Measurements from ENCODE around the gene CCL17.

DNA sequence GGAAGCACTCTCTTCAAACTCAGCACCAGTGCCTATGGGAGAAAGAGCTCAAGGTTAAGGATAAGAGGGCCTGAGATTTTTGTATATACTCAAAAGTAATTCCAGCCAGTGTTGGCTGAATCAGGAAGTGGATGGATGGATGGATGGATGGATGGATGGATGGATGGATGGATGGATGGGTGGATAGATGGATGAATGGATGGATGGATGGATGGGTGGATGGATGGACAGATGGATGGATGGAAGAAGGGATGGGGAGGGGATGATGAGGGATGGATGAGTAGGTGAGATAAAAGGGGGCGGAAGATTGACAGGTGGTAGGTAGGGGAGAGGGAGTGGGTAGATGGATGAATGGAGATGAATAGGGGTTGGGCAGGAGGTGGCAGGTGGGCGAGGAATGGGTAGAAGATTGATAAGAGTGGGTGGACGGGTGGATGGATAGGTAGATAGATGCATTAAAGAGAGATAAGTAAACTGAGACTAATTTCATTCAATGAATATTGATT, 28.2 kb upstream of the CCL17 start:
- no peak for TF ChIP-seq EZH2 (IDR thresholded peaks at IDR 0.05; ENCODE audit: borderline replicate concordance, low read length)
- TF ChIP-seq, protein P1, sequence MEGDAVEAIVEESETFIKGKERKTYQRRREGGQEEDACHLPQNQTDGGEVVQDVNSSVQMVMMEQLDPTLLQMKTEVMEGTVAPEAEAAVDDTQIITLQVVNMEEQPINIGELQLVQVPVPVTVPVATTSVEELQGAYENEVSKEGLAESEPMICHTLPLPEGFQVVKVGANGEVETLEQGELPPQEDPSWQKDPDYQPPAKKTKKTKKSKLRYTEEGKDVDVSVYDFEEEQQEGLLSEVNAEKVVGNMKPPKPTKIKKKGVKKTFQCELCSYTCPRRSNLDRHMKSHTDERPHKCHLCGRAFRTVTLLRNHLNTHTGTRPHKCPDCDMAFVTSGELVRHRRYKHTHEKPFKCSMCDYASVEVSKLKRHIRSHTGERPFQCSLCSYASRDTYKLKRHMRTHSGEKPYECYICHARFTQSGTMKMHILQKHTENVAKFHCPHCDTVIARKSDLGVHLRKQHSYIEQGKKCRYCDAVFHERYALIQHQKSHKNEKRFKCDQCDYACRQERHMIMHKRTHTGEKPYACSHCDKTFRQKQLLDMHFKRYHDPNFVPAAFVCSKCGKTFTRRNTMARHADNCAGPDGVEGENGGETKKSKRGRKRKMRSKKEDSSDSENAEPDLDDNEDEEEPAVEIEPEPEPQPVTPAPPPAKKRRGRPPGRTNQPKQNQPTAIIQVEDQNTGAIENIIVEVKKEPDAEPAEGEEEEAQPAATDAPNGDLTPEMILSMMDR (conservative IDR thresholded peaks at IDR 0.05 in 1 of 2, IDR thresholded peaks at IDR 0.05 in 1 of 2; ENCODE audit: extremely low read depth in 1 of 2, insufficient read depth in 1 of 2, low read depth in 1 of 2, low read length in 2 of 2), result no peak

All from mammary epithelial cell (primary cell).